ENCODE measurements around the gene NNAT. TPM values are rescaled to one million over a fixed set of nuclear protein-coding genes. Genes with fewer than 3 reads are reported as not detected.

Gene NNAT
- total RNA-seq, 4 donors from 2014 or later = not detected

DNA sequence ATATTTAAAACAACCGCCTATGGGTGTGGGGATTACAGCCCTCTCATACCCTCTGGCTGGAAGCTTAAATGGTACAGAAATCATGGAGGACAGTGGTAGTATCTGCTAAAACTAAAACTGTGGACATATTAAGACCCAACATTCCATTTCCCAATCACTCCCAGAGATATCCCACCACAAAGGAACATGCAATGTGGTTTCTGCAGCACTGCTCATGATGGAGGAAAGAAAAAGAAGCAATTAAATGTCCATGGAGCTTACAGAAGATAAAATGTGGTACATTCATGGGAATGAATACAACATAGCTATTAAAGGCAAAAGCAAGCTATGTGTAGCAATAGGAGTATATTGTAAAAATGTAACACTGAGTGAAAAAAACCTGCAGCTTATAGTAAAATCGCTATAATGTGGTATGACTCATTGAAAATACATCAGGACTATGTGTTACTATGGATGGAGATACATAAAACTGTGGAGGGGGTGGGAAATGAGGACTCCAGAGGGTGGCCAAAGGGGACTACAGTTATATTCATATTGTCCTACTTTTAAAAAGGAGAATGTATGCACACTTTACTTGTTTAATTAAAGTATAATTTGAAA lies 22.9 kb upstream of the NNAT start:
- H3K9me3 ChIP-seq = no peaks in the 10 kb centered on the region
- no peak overlapping the region for H3K4me3 ChIP-seq
- peaks cover 0 to 16% (median 0%) of the 10 kb centered on the region in 3 donors for H3K36me3 ChIP-seq
- DNase-seq = no peak
- no peaks in the 10 kb centered on the region for H3K4me1 ChIP-seq
- H3K27me3 ChIP-seq = no peaks in the 10 kb centered on the region
- H3K27ac ChIP-seq = no peak overlapping the region
- TF ChIP-seq POLR2A (IDR thresholded peaks at IDR 0.05) (no peak), CTCF (IDR thresholded peaks at IDR 0.05) (no peak)

DNA sequence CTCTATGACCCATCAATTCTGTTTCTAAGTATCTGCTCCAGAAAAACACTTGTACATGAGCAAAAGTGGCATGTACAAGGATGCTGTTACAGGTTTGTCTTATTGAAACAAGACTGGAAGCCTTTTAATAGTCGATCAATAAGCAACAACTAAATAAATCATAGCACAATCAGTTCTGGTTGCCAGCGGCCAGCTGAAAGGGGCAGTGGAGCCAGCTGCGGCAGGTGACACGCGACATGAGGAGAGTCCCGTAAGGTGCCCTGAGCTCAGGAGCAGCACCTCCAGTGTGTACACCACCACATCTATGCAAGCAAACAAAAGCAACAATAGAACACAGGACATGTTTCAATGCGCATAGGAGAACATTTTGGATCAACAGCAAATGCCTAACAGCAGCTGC lies 20.7 kb upstream of the NNAT start:
- no peak overlapping the region for H3K27ac ChIP-seq
- TF ChIP-seq POLR2A (IDR thresholded peaks at IDR 0.05) (no peak), CTCF (IDR thresholded peaks at IDR 0.05) (no peak)
- no peaks in the 10 kb centered on the region for H3K4me1 ChIP-seq
- peaks cover 0 to 4% (median 0%) of the 10 kb centered on the region in 3 donors for H3K36me3 ChIP-seq
- no peak for DNase-seq
- H3K4me3 ChIP-seq = no peak overlapping the region
- no peaks in the 10 kb centered on the region for H3K27me3 ChIP-seq
- no peaks in the 10 kb centered on the region for H3K9me3 ChIP-seq

DNA sequence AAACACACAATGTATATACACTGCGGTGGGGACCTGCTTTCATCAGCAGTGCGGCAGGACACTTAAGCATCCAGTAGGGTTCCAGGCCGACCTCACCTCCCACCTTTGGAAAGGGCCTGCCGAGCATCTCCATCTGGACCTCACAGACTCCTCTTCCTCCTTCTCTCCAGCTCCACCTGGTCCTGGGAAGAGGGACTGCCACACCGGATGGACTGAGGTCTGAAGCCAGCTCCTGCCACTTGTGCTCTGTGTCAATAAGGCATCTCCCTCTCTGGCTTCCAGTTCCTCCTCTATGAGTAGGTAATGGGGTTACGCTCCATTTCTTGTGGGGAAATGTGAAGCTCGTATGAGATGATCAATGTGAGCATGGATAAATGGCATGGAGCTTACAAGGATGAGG lies 19.1 kb upstream of the NNAT start:
- Histone ChIP-seq H3K36me3 (no peaks in the 10 kb centered on the region), H3K4me3 (no peak overlapping the region), H3K9me3 (no peaks in the 10 kb centered on the region), H3K4me1 (no peaks in the 10 kb centered on the region), H3K27ac (no peak overlapping the region), H3K27me3 (no peaks in the 10 kb centered on the region)
- DNase-seq = no peak
- TF ChIP-seq CTCF (IDR thresholded peaks at IDR 0.05) (no peak), POLR2A (IDR thresholded peaks at IDR 0.05) (no peak)

- H3K27me3 ChIP-seq = no peaks in the 10 kb centered on the region
- TF ChIP-seq CTCF (IDR thresholded peaks at IDR 0.05) (no peak), POLR2A (IDR thresholded peaks at IDR 0.05) (no peak)
- DNase-seq = no peak
- no peaks in the 10 kb centered on the region for H3K36me3 ChIP-seq
- no peak overlapping the region for H3K27ac ChIP-seq
- no peaks in the 10 kb centered on the region for H3K4me1 ChIP-seq
- no peaks in the 10 kb centered on the region for H3K9me3 ChIP-seq
- H3K4me3 ChIP-seq = no peak overlapping the region
Observed at GRCh38 chr20:37502654-37503053, 18.4 kb upstream of the NNAT start.

DNA sequence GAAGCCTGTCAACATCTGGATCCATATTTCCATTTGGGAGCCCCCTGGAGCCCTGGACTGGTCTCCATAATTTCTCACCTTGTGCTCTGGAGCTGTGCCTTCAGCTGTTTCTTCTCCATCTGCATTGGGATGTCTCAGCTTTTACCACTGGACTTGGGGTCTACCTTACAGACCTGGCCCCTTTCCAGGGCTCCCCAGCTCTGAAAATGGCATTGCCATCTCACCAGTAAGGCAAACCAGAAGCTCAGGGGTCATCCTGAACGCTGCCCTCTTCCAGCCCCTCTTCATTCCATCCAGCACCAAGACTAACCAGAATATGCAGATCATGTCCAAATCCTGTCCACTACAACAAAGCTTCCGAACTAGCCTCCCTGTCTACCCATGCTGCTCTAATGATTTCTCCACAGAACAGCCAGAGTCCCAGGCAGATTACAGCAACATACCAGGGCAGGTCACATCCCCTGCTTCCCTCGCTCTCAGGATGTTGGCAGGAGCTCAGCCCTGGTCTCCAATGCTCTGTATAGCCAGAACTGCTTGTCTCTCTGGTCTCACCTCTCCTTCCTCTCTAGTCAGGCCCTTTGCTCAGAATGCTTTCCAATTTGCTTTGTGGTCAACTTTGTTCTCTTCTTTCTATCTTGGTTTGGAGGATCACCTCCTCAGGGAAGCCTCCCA lies 17.7 kb upstream of the NNAT start:
- Histone ChIP-seq H3K4me3 (no peak overlapping the region), H3K4me1 (no peaks in the 10 kb centered on the region), H3K36me3 (no peaks in the 10 kb centered on the region), H3K27ac (no peak overlapping the region), H3K9me3 (no peaks in the 10 kb centered on the region), H3K27me3 (no peaks in the 10 kb centered on the region)
- no peak for TF ChIP-seq CTCF (IDR thresholded peaks at IDR 0.05)
- no peak for TF ChIP-seq POLR2A (IDR thresholded peaks at IDR 0.05)
- DNase-seq = no peak

Measured in Peyer's patch (tissue), 4 donors.